NCI-H460 (cell line): ENCODE data around the gene SAMD13. TPM values are rescaled to one million over a fixed set of nuclear protein-coding genes. Genes with fewer than 3 reads are reported as not detected.
A peak's percentile ranks its signal among the peaks of the same experiment; 100 is the strongest.

ENCODE experiments used
- DNase-seq: peaks from one replicate; pipeline ENCODE4 v3.0.0-alpha.2; 2016; ENCODE audit warnings: low read depth; ENCODE audit errors: extremely low read depth
- total RNA-seq: library from RNA; depleted of rRNA; stranded (reverse); fragments of >200 nt; shearing (Covaris generic); gene quantifications from 2 replicates; pipeline ENCODE4 v1.2.3, GENCODE V29; 2014

The SAMD13 gene
- total RNA-seq, 1 experiment from 2014 or later: 8.9 TPM

GRCh38 chr1:84330125-84330984 is 28.8 kb downstream of the SAMD13 start:
- no peak for DNase-seq

DNA sequence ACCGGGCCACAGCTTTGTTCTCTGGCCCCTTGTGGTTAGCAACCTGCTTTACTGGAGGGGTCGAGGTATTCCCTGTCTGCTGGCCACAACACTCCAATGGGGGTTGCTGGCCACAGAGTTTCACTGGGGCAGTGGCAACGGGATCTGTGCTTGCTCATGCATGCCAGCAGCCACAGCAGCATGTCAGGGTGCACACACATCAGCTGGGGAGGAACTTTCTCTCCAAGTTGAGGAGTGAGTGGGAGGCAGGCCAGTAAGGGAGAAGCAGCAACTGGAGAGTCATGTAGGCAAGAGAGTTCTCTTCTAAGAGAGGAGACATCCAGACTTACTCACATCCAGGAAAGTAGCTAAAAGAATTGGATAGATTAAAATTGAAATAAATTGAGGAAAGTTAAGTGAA is 38.0 kb downstream of the SAMD13 start:
- DNase-seq: no peak

GRCh38 chr1:84344286-84344685 is 42.8 kb downstream of the SAMD13 start:
- DNase-seq: no peak

- no peak for DNase-seq
Measured at GRCh38 chr1:84345220-84345619, 43.7 kb downstream of the SAMD13 start.

DNA sequence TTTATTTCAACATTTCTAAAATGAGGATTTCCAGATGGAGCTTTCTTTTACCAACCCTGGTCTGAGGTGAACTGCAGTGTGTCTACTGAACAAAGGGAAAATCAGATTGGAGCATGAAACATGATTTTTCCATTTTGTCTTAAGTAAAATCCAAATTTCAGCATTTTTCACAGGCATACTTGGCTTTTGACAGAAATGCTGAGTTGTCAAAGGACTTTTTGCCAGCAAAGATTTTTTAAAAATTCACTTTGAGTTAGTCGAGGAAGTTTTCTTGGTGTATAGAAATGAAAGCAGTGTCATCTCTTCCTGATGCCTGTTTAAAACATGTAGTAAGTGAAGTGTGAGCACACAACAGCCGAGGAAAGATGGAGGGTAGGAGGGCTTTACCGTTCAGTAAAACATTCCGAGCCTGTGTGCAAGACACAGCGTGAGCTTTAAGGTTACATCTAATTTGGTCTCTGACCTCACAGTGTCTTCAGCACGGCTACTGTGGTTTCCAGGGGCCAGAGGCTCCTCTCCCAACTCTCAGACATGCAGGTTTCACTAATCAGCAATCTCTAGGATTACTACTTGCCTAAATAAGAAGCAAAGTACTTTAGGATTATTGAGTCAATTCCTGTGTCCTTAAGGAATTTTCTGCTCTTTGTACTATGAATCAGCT is 45.9 kb downstream of the SAMD13 start:
- DNase-seq: no peak

- DNase-seq: no peak
Measured at GRCh38 chr1:84347932-84348555, 46.5 kb downstream of the SAMD13 start.

- DNase-seq: no peak
Measured at GRCh38 chr1:84348759-84349158, 47.3 kb downstream of the SAMD13 start.

- DNase-seq: no peak
Measured at GRCh38 chr1:84350104-84350503, 48.6 kb downstream of the SAMD13 start.

DNA sequence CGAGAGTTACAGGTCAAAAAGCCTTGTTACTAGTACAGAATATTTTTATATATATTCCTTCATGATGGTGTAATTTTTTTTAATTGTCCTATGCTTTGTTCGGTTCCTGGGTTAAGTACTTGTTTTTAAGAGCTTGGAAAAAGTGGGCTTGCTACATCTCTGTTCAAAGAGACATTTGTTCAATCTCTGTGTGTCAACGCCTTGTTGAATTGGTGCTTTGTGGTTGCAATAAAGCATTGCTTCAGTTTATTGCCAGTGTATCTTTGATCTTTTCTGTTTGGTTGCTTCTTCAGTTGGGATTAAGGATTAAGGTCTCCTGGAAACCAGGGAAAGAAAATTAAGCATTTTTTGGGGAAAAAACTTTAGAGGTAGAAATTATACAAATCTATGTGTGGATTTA is 49.0 kb downstream of the SAMD13 start:
- DNase-seq: no peak

DNA sequence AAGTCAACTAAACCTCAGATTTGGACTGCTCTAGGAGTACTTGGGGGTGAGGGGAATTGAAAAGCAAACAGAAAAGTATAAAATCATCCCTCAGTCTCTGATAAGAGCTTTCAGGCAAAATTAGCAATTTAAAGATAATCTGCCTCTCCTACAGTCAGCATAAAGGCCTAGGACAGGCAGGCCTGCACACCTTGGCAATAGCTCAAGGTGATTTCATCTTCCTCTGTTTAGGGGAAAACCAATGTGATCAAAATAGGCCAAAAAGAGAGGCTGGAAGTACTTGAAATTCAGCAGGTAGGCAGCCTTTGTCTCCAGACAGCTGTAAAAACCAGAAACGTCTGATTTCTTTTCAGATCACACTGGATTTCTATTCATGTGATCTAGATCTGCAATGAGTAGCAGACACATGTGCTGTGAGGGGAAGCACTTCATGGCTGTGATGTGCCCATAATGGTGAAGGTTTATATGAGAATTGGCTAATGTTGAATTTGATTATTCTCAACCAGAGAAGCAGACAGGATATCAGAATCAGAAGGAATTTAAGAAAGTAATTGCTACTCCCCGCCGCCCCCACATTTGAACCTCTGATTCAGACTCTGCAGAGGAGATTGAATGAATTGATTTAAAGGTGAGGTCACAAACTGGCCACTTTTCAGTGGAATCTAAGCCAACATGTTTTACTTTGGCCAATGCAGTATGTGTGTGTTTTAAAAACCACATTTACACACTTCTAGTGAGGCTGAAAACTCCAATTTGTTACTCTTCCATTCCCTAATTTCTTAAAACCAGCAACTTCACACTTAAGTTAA is 51.0 kb downstream of the SAMD13 start:
- DNase-seq: no peak

DNA sequence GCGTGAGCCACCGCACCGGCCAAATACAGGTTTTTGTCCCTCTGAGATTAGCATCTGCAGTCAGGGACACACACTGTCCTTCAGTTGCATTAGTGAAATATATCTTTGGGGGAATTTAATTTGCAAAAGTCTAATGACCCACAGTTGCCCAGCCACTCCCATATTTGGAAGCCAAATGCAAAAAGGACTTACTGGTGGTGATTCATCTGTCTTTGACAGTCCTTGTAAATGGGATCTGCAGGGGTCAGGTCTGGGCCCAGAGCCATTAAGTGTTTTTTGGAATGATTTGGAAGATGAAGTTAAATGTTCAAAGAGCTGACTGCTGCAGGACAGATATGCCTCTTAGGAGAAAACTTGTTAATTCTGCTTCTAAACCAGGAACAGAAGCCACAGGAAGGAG is 52.2 kb downstream of the SAMD13 start:
- no peak for DNase-seq

DNA sequence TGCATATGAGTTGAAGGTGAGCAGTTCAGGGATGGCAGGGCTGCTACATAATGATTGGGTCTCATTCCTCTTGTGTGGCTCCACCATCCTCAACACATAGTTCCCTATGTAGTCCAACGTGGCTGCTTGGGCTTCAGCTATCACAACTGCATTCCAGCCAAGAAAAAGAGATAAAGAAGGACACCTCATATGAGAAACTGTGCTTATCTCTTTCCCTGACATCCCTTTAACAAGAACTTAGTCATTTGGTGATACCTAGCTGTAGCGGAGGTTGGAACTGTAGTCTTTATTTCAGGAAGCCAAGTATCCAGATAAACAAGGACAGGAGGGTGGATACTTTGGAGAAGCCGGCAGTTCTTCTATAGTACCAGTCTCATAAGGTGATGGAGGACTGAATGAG is 54.0 kb downstream of the SAMD13 start:
- DNase-seq: no peak

DNA sequence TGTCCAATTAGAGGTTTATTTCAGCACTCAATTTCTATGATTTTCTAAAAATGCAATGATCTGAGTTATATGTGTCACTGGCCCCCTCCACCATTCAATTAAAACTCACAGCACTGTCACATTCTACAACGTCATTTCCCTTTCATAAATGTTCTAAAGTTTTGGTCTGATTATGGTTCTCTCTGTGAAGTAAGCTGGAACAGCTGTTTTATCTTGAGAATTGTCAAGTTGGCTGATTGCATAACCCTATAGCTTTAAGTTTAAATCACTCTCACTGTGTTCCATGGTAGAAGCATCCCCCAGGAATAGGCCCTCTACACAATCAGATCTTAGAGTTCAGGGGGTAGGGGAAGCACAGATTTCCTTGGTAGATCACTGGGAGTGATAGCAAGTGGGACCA is 55.4 kb downstream of the SAMD13 start:
- DNase-seq: no peak

- DNase-seq: no peak
Measured at GRCh38 chr1:84358695-84359094, 57.2 kb downstream of the SAMD13 start.

GRCh38 chr1:84360316-84360715 is 58.8 kb downstream of the SAMD13 start:
- no peak for DNase-seq

GRCh38 chr1:84361796-84362195 is 60.3 kb downstream of the SAMD13 start:
- DNase-seq: no peak

- no peak for DNase-seq
Measured at GRCh38 chr1:84363019-84363418, 61.5 kb downstream of the SAMD13 start.

- no peak for DNase-seq
Measured at GRCh38 chr1:84363622-84364021, 62.1 kb downstream of the SAMD13 start.

GRCh38 chr1:84365225-84366221 is 64.0 kb downstream of the SAMD13 start:
- DNase-seq: peak; percentile 54

DNA sequence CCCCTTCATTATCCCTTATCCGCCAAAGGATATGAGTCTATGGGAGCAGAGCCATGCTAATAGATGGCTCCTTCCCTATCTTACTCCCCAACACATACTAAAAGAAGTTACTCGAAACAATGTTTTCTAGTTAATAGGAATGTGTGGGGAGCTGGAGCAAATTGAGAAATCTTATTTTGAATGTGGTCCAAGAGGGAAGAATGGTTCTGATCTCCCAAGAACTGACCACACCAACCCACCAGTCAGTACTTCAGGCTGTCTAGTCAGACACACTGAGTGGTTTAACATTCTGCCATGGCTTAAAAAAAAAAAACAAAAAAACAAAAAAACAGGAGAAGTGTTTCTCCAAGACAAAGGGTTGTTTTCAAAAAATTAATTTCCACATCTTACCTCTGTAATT is 65.3 kb downstream of the SAMD13 start:
- DNase-seq: no peak
